HFFc6 (cell line): ENCODE data around the gene PTCHD4. TPM values are rescaled to one million over a fixed set of nuclear protein-coding genes. Genes with fewer than 3 reads are reported as not detected.
"Not testable (repeated sequence)": the region's sequence is repeated elsewhere in the genome, so short reads cannot be mapped to it uniquely, and the experiment has no call there.

Source experiments
- DNase-seq: peaks from one replicate; pipeline ENCODE4 v3.0.0-alpha.2; 2018
- H3K27ac Mint-ChIP-seq: 2 replicates; pipeline ENCODE4 v1.8.0; 2020; ENCODE audit warnings: mild to moderate bottlenecking, mixed read lengths
- H3K27me3 Mint-ChIP-seq: 2 replicates; pipeline ENCODE4 v1.8.0; 2021; ENCODE audit warnings: mild to moderate bottlenecking, moderate library complexity, mixed read lengths; ENCODE audit not compliant: insufficient read depth
- H3K36me3 Mint-ChIP-seq: 2 replicates; pipeline ENCODE4 v1.8.0; 2021; ENCODE audit warnings: low read depth, mixed read lengths
- H3K4me1 Mint-ChIP-seq: 2 replicates; pipeline ENCODE4 v1.8.0; 2020; ENCODE audit warnings: low read depth, mixed read lengths
- H3K4me3 Mint-ChIP-seq: 2 replicates; pipeline ENCODE4 v1.8.0; 2020; ENCODE audit warnings: mild to moderate bottlenecking, moderate library complexity, mixed read lengths
- H3K9me3 Mint-ChIP-seq: 2 replicates; pipeline ENCODE4 v1.8.0; 2020; ENCODE audit warnings: mild to moderate bottlenecking, mixed read lengths
- total RNA-seq, 6 experiments: library from RNA; stranded (reverse); fragmentation: NEBNext Ultra II Directional; extraction: Animal tissue kit (Norgen Biotek cat#: 25700); gene quantifications; 2 replicates in 1 of 6; 3 replicates in 5 of 6; pipeline ENCODE4 v1.2.3, GENCODE V29; 2021
- TF ChIP-seq, protein P1 (sequence below): fragments of 200-600 bp; sonication (generic); IDR thresholded peaks from 2 replicates; pipeline ENCODE4 v1.5.0; 2021; ENCODE audit warnings: antibody characterized with exemption, mild to moderate bottlenecking

The PTCHD4 gene
- total RNA-seq, 6 experiments from 2014 or later = 1.2 to 9.7 (median 8.5) TPM

DNA sequence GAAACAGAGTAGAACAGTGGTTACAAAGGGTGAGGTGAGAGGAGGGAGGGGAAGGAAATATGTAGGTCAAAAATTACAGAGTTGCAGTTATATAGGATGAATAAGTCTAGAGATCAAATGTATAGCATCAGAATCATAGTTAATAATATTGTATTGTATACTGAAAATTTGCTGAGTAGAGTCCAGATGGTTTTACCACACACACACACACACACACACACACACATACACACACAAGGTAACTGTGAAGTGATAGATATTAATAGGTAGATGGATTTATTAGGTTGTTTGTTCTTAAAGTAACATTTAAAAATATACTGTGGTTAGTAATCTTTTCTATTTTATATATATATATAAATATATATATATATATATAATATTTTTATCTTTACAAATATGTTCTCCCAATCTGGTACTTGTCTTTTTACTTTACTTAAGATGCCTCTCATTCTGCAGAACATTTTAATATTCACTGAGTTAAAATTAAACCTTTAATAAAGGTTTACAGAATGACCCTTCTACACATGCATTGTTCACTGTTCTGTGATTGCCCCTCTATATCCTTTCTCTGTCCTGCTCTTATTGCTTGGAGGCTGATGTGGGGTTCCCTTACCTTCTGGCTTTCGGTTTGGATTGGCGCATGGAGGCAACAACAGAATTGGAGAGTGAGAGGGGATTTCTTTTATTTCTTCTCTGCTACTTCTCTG, 408 bp downstream of the PTCHD4 start:
- TF ChIP-seq, protein P1, sequence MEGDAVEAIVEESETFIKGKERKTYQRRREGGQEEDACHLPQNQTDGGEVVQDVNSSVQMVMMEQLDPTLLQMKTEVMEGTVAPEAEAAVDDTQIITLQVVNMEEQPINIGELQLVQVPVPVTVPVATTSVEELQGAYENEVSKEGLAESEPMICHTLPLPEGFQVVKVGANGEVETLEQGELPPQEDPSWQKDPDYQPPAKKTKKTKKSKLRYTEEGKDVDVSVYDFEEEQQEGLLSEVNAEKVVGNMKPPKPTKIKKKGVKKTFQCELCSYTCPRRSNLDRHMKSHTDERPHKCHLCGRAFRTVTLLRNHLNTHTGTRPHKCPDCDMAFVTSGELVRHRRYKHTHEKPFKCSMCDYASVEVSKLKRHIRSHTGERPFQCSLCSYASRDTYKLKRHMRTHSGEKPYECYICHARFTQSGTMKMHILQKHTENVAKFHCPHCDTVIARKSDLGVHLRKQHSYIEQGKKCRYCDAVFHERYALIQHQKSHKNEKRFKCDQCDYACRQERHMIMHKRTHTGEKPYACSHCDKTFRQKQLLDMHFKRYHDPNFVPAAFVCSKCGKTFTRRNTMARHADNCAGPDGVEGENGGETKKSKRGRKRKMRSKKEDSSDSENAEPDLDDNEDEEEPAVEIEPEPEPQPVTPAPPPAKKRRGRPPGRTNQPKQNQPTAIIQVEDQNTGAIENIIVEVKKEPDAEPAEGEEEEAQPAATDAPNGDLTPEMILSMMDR = no peak
- peaks cover 3% of the 10 kb centered on the region; the same call in 1 of the 2 replicates for H3K27me3 Mint-ChIP-seq
- peaks cover 47% of the 10 kb centered on the region for H3K4me1 Mint-ChIP-seq
- H3K4me3 Mint-ChIP-seq = peak overlapping the region; percentile 91
- peak overlapping the region; percentile 93 for H3K27ac Mint-ChIP-seq
- peaks cover 6% of the 10 kb centered on the region; the same call in 1 of the 2 replicates for H3K36me3 Mint-ChIP-seq
- DNase-seq = no peak
- peaks cover 9% of the 10 kb centered on the region for H3K9me3 Mint-ChIP-seq

GRCh38 chr6:48109944-48110343, 1.1 kb downstream of the PTCHD4 start:
- H3K27me3 Mint-ChIP-seq = peaks cover 3% of the 10 kb centered on the region; the same call in 1 of the 2 replicates
- H3K4me3 Mint-ChIP-seq = peak overlapping the region; percentile 91
- peaks cover 53% of the 10 kb centered on the region for H3K4me1 Mint-ChIP-seq
- peaks cover 6% of the 10 kb centered on the region; the same call in 1 of the 2 replicates for H3K36me3 Mint-ChIP-seq
- no peak for DNase-seq
- TF ChIP-seq, protein P1 = no peak
- peaks cover 9% of the 10 kb centered on the region for H3K9me3 Mint-ChIP-seq
- H3K27ac Mint-ChIP-seq = peak overlapping the region; percentile 75

DNA sequence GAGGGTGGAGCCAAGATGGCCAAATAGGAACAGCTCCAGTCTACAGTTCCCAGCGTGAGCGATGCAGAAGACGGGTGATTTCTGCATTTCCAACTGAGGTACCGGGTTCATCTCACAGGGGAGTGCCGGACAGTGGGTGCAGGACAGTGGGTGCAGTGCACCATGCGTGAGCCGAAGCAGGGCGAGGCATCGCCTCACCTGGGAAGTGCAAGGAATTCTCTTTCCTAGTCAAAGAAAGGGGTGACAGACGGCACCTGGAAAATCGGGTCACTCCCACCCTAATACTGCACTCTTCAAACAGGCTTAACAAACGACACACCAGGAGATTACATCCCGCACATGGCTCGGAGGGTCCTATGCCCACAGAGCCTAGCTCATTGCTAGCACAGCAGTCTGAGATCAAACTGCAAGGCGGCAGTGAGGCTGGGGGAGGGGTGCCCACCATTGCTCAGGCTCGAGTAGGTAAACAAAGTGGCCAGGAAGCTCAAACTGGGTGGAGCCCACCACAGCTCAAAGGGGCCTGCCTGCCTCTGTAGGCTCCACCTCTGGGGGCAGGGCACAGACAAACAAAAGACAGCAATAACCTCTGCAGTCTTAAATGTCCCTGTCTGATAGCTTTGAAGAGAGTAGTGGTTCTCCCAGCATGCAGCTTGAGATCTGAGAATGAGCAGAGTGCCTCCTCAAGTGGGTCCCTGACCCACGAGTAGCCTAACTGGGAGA, 8.4 kb downstream of the PTCHD4 start:
- Mint-ChIP-seq H3K36me3 (peaks cover 20% of the 10 kb centered on the region; the same call in 1 of the 2 replicates), H3K4me1 (peaks cover 81% of the 10 kb centered on the region; the same call in 1 of the 2 replicates)
- H3K27me3 Mint-ChIP-seq = not testable (repeated sequence)

GRCh38 chr6:48101290-48101689, 9.7 kb downstream of the PTCHD4 start:
- Mint-ChIP-seq H3K4me1 (peaks cover 80% of the 10 kb centered on the region; the same call in 1 of the 2 replicates), H3K36me3 (peaks cover 14% of the 10 kb centered on the region; the same call in 1 of the 2 replicates), H3K4me3 (peak overlapping the region; percentile 28; the same call in 1 of the 2 replicates), H3K9me3 (peaks cover 17% of the 10 kb centered on the region), H3K27me3 (peaks cover 2% of the 10 kb centered on the region), H3K27ac (peak overlapping the region; percentile 64; the same call in 1 of the 2 replicates)
- DNase-seq = no peak
- TF ChIP-seq, protein P1 = no peak

More for the DNA sequence above, 8.4 kb downstream of the PTCHD4 start:
- H3K9me3 Mint-ChIP-seq = peaks cover 24% of the 10 kb centered on the region
- DNase-seq = not testable (repeated sequence)
- peak overlapping the region; percentile 38; the same call in 1 of the 2 replicates for H3K27ac Mint-ChIP-seq
- peak overlapping the region; percentile 59; the same call in 1 of the 2 replicates for H3K4me3 Mint-ChIP-seq

DNA sequence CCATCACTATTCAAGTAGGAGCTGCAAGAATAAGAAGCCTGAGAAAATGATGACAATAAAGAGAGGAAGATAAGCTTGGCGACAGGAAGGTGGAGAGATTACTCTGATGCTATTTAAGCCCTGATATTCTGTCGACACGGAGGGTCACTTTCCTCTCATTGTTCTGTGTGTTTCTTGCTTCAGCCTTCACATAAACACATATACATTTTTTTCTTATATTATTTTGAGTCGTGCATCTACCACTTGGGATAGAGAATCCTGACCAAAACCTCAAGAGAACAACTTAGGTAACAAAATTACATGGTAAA, 10.5 kb downstream of the PTCHD4 start:
- peaks cover 80% of the 10 kb centered on the region; the same call in 1 of the 2 replicates for H3K4me1 Mint-ChIP-seq
- TF ChIP-seq, protein P1 = no peak
- H3K27ac Mint-ChIP-seq = peak overlapping the region; percentile 88
- peaks cover 2% of the 10 kb centered on the region for H3K27me3 Mint-ChIP-seq
- H3K4me3 Mint-ChIP-seq = peak overlapping the region; percentile 79
- peaks cover 15% of the 10 kb centered on the region for H3K9me3 Mint-ChIP-seq
- peaks cover 19% of the 10 kb centered on the region; the same call in 1 of the 2 replicates for H3K36me3 Mint-ChIP-seq
- DNase-seq = no peak
